ENCODE results near the gene SCN1B.
A peak's percentile ranks its signal among the peaks of the same experiment; 100 is the strongest.
"Not testable (repeated sequence)": the region's sequence is repeated elsewhere in the genome, so short reads cannot be mapped to it uniquely, and the experiment has no call there.

The SCN1B gene

DNA sequence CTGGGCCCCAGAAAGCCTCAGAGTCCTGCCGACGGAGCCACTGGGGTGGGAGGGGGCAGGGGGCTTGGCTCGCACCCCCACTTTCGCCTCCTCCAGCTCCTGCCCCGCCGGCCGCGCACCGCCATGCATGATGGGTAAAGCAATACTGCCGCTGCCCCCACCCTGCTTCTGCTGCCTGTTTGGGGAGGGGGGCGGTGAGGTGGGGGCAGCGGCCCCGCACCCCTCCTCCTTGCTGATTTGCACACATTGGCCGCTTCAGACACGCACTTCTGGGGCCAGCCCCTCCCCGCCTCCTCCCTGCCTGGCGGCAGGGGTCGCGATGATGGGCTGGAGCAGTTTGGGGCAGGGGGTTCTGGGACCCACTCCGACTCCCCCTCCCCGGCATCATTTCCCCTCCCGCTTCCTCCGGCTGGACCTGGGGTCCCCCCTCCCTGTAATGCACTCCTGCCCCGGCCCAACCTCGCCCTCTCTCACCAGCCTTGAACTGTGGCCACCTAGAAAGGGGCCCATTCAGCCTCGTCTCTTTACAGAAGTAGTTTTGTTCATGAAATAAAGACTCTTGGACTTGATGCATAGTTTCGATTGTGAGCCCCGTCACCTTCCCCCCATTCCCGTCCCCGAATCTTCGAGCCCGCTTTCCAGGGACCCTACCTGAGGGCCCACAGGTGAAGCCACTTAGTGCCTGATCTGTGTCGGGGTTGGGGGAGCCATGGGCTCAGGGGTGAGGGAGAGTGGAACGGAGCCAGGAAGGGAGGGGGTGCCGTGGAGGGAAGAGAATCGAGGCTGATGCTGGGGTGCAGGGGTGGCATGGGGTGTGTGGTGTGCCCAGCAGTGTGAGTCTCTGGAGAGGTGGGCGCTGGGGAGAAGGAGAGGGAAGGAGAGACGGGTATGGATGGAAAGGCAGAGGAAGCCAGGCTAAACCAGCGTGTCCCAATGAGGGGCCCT, 9.9 kb downstream of the SCN1B start:
- DNase-seq: no peak

GRCh38 chr19:35040826-35041547, 10.7 kb downstream of the SCN1B start:
- DNase-seq: peak; percentile 52

DNA sequence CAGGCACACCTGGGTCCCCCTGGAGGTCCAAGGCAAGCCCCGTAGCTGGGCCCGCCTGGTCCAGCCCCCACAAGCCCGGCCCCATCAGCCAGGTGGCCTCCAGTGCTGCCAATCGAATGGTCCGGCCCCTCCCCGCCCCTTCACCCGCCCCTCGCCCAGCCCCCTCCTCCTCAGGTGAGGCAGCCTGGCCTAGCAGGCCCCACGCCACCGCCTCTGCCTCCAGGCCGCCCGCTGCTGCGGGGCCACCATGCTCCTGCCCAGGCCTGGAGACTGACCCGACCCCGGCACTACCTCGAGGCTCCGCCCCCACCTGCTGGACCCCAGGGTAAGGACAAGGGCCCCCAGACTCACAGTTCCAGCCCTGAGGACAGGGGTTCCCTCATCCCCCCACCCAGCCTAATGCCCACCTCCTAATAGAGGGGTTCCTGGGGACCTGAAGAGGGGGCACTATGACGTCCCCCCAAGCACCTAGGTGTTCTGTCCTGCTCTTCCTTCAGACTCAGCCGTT, 11.3 kb downstream of the SCN1B start, which contains the start of gene HPN:
HPN (plus strand) TSS at position 174 of the 508 bp plus-strand sequence. CDS start 786 bp downstream, outside the sequence.
- DNase-seq: no peak

DNA sequence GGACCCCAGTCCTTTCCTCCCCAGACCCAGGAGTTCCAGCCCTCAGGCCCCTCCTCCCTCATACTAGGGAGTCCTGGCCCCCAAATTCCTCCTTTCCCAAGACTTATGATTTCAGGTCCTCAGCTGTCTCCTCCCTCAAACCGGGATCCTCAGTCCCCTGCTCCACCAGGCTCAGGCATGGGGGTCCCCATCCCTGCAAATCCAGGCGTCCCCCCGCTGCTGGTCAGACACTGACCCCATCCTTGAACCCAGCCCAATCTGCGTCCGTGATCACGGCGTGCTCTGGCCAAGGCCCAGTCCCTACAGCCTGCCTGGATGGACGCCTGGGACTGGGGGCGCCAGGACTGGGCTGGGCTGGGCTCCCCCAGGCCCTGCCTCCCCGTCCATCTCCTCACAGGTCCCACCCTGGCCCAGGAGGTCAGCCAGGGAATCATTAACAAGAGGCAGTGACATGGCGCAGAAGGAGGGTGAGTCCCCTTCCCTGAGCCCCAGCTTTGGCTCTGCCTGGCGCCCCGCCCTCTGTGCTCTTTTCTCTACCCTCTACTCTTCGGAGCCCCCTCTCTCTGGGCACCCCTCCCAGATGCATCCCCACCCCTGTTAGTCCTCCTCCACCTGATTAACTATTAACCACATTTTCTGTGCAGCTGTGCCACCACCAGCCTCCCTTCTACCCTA, 11.9 kb downstream of the SCN1B start:
- DNase-seq: no peak

GRCh38 chr19:35042954-35043604, 12.8 kb downstream of the SCN1B start:
- DNase-seq: no peak

- no peak for DNase-seq
These were observed 13.6 kb downstream of the SCN1B start for GRCh38 chr19:35043906-35044305.

- DNase-seq: peak; percentile 87
These were observed 14.2 kb downstream of the SCN1B start for GRCh38 chr19:35044317-35045117.

DNA sequence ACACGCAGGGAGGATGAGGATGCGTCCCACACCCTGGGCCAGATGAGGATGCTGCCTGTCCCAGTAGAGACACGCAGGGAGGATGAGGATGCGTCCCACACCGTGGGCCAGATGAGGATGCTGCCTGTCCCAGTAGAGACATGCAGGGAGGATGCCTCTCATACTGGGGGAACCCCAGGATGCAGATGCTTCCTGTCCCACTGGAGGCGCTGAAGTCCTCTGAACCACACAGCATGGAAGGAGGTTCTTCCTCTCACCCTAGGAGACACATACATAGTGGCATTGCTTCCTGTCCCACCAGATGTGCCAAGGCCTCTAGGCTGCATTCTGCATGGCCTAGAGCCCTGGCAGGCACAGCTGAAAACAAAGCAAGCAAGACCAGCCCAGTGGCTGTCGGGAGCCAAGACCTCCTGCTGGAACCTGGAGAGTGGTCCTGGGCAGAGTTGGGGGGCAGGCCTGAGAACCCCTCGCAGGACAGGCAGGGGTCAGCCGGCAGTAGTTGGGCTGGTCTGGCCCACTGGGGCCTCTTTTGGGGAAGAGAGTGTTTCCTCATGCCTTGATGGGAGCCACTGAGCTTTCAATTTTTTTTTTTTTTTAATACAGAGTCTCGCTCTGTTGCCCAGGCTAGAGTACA, 15.5 kb downstream of the SCN1B start:
- peak; percentile 51 for DNase-seq

DNA sequence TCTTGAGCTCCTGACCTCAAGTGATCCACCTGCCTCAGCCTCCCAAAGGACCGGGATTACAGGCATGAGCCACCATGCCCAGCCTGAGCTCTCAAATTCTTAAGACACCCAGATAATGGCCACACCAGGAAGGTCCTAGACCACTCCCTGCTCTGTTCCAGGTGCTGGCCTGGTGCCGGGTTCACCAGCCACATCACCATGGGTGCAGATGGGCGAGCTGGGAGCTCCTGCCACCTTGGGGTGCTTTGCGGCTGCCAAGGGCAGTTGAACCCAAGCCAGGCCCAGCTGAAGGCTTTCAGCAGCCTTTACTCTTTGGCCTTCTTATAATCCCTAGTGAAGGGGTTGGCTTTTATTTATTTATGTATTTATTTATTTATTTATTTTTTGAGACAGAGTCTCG, 16.2 kb downstream of the SCN1B start:
- DNase-seq: no peak

GRCh38 chr19:35048911-35049411, 18.7 kb downstream of the SCN1B start:
- DNase-seq: no peak

DNA sequence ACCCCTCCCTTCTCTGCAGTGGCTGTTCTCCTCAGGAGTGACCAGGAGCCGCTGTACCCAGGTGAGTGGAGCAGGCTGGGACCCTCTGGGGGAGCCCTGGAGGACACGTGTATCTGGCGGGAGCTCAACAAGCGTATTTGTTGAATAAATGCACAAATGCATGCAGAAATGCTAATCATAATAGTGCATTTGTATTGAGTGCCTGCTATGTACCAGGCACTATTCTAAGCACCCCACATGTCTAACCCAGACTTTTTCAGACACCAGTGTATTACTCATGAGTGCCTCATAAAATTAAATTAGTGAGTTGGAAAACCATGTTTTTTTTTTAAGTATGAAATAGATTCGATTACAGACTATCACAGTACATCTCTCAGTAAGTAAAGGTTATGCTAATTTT, 19.2 kb downstream of the SCN1B start:
- DNase-seq: no peak

- DNase-seq: not testable (repeated sequence)
These were observed 20.4 kb downstream of the SCN1B start for GRCh38 chr19:35050662-35051061.

- not testable (repeated sequence) for DNase-seq
These were observed 21.0 kb downstream of the SCN1B start for GRCh38 chr19:35051268-35051667.

DNA sequence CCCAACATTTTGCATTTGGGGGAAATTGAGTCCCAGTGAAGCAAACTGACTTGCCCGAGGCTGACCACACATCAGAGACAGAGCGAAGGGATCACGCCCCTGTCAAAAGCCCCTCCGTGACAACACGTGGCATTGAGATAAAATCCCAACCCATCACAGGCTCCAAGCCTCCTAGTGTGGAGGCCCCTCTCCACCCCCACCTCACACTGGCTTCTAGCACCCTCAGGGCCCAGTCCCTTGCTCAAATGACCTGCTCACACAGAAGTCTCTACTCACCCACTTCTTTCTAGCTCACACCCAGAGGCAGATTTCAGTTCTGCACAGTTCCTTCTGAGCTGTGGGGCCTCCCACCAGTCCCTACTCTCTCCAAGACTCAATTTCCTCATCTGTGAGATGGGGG, 21.5 kb downstream of the SCN1B start:
- DNase-seq: no peak

DNA sequence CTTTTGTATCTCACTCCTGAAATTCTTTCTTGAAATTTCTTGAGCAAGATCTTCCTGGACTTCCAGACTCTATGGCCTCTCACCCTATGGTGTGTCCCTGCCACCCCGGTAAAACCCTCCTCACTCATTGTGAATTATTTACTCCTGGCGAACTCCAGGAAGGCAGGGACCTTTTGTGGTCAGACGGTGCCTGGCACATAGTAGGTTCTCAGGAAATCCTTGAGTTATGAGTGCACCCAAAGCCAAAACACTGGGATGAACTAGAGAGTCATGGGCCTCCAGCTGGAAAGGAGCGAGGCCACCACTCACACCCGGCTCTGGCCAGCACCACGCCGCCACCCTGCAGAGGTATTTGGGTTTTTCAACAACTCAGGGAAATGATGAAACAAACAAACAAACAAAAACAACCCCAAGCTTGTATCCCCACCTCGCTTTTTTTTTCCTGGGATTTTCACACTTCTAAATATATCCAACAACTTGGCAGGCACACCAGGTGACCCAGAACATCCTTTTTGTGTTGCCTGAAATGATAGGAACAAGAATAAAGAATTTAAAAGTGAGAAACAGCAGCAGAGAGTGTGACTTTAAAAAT, 22.4 kb downstream of the SCN1B start:
- DNase-seq: no peak

DNA sequence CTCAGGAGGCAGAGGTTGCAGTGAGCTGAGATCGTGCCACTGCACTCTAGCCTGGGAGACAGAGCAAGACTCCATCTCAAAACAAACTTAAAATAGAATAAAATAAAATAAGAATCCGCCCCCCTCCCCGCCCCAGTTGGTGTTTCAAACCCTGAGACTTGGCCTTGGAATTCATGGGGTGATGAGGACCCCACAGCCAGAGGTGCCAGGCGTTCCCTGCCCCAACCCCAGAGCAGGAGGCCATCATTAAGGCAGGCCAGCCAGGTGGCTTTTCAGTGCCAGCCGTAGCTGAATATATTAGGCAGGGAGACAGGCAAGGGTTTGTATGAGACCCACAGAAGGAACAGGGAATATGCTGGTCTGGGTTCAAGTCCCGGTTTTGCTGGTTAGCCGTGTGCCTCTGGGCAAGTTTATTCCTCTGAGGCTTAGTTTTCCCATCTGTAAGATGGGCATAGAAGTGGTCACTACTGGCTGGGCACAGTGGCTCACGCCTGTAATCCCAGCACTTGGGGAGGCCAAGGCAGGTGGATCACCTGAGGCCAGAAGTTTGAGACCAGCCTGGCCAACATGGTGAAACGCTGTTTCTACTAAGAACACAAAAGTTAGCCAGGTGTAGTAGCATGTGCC, 23.5 kb downstream of the SCN1B start:
- no peak for DNase-seq

- DNase-seq: no peak
These were observed 24.4 kb downstream of the SCN1B start for GRCh38 chr19:35054626-35055025.

DNA sequence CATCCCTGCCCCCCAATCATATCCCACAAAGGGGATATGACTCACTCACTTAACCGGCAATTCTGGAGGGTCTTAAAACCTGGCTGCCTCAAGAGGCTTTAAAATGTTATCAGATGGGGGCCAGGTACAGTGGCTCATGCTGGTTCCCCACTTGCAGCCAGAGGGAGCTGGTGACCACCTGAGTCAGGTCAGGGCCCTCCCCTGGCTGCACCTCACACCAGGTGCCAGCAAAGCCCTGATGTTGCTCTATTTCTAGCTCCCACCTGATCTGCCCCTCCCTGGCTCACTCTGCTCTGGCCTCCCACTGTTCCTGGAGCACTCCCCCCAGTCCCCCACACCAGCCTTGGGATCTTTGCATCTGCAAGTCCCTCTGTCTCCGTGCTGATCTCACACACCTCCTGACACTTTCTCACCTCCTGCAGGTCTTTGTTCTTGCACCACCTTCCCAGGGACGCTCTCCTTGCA, 25.5 kb downstream of the SCN1B start:
- no peak for DNase-seq

- DNase-seq: no peak
These were observed 26.3 kb downstream of the SCN1B start for GRCh38 chr19:35056513-35057063.

GRCh38 chr19:35058370-35058769, 28.1 kb downstream of the SCN1B start:
- DNase-seq: no peak

Measured in stimulated activated CD8-positive, alpha-beta memory T cell treated with anti-CD3 and anti-CD28 coated beads, Interleukin-4, amount 100 ng/mL, for 48 hours (primary cell).